Inflammatory macrophage treated with lipopolysaccharide for 4 hours (primary cell): ENCODE data around the gene ZNF302.
A peak's percentile ranks its signal among the peaks of the same experiment; 100 is the strongest.
"Not testable (repeated sequence)": the region's sequence is repeated elsewhere in the genome, so short reads cannot be mapped to it uniquely, and the experiment has no call there.

Experiments
- DNase-seq: peaks from one replicate; pipeline ENCODE4 v3.0.0-alpha.2; 2020

Gene ZNF302

GRCh38 chr19:34673590-34673989 lies 3.9 kb upstream of the ZNF302 start:
- no peak for DNase-seq

- DNase-seq, result no peak
Measured at GRCh38 chr19:34675250-34675649, 2.2 kb upstream of the ZNF302 start.

GRCh38 chr19:34675919-34676318 lies 1.6 kb upstream of the ZNF302 start:
- DNase-seq, result no peak

- no peak for DNase-seq
Measured at GRCh38 chr19:34676697-34677385, 637 bp upstream of the ZNF302 start, which contains the start of gene SCGB2B2. TSS of gene SCGB2B2 (minus strand) at chr19:34677159. CDS start at chr19:34594563, 82,596 bp downstream.

DNA sequence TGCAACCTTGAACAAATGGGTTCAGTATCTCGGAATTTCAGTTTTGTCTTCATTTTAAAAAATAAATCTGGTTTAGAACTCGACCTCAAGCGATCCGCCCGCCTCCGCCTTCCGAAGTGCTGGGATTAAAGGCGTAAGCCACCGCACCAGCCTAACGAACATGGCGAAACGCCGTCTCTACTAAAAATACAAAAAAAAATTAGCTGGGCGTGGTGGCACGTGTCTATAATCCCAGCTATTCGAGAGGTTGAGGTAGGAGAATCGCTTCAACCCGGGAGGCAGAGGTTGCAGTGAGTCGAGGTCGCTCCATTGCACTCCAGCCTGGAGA lies 571 bp downstream of the ZNF302 start:
- DNase-seq, result no peak

- DNase-seq, result no peak
Measured at GRCh38 chr19:34678421-34678820, 943 bp downstream of the ZNF302 start.

DNA sequence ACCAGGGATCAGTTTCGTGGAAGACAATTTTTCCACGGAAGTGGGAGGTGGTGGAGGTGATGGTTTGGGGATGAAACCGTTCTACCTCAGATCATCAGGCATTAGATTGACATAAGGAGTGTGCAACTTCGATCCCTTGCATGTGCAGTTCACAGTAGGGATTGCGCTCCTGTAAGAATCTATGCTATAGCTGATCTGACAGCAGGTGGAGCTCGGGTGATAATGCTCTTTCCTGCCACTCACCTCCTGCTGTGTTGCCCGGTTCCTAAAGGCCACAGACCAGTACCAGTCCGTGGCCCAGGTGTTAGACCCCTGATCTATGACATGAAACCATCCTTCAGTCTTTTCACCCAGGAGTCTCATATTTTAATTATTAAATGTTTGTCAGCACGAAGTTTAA lies 4.0 kb downstream of the ZNF302 start:
- no peak for DNase-seq

DNA sequence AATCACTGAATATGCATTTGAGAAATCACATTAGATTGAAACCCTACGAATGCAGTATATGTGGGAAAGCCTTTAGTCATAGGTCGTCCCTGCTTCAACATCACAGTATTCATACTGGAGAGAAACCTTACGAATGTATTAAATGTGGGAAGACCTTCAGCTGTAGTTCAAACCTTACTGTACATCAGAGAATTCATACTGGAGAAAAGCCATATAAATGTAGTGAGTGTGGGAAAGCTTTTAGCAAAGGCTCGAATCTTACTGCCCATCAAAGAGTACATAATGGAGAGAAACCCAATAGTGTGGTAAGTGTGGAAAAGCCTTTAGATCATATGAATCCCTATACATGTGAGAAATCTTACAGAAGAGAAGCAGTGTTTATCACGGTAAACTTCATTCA lies 7.8 kb downstream of the ZNF302 start:
- DNase-seq, result not testable (repeated sequence)

- no peak for DNase-seq
Measured at GRCh38 chr19:34686455-34686854, 9.0 kb downstream of the ZNF302 start.

GRCh38 chr19:34687348-34687747 lies 9.9 kb downstream of the ZNF302 start:
- DNase-seq, result no peak

DNA sequence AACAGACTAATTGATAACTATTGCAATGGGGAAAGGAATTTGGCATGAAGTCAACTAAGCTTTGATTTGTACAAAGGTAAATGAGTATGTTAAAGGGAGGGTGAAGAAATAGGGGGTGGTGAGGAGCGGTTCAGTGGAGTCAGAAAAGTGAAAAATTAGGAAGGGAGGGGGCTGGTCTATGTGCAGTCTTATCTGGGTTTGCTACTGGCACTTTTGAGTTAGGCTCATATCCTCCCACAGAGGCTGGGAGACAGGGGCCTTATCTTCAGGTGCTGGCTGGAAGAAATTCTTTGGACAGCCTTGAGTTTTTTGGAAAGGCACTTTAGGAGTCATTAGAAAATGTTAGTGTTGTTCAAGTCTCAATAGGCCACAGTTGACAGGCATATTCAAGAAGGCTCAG lies 11.1 kb downstream of the ZNF302 start:
- DNase-seq, result no peak

DNA sequence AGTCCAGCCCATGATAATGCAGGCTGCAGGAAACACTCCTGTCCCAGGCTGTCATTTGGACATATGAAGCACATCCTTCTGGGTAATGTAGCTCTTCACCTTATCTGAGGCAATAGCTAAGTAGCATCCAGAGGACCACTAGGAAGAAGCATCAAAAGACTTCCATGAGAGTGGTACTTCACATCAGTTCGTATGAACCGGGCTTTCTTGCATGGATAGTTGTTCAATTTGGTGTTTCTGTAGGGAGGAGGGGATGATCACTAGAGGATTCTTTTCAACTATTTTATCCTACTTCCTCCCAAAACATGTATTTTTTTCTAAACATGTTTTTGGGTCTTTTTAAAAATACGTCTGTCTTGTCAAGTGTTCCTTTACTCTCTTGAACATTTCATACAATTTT lies 12.9 kb downstream of the ZNF302 start:
- DNase-seq, result no peak

DNA sequence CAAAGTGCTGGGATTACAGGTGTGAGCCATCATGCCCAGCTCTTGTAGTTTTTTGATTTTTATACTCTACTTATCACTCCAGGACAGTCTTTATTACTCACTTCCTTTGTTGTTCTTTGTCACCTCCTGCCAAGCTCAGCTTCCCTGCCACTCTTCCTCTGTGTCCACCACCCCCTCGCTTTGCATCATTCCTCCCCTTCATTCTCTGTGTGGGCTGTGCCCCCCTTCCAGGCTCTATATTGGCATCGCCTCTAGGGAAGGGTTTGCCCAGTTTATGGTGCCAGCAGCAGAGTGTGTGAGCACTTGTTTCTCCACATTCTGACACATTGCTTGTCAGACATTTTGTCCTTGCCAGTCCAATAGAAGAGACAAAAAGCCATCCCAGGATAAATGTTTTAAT lies 15.1 kb downstream of the ZNF302 start:
- no peak for DNase-seq

DNA sequence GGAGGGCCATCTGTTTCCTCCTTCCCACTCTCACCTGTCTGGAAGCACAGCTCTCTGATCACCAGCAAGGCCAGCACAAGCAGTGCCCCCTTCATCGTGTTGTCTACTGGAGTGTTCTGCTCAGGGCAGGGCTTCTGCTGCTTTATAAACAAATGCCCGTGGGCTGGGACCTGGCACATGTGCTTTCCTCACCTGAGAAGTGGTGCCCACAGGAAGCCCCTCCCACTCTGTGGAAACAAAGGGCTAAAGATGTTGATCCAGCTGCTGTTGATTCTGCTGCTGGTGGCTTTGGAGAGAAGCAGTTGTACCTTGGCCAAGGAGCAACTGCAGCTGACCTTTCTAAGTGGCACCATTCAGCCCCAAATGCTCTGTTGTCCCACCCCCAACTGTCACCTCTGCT lies 30.2 kb downstream of the ZNF302 start:
- DNase-seq, result no peak

DNA sequence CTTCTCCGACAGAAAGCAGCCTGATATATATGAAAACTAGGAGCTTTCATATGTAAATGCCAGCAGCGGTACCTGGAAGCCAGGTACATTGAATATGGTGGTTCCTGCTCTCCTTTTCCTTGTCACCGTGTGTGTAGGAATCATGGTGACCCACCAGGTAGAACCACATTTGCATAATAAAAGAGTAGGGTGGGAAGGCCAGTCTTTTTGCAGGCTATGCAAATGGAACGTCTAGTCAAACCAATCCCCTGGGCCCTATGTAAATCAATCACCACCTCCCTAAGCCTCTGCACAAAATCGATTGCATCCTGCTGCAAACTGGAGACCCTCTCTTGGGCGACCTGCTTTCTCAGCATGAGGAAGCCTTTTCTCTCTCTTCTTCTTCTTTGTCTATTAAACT lies 34.4 kb downstream of the ZNF302 start:
- DNase-seq, result no peak

DNA sequence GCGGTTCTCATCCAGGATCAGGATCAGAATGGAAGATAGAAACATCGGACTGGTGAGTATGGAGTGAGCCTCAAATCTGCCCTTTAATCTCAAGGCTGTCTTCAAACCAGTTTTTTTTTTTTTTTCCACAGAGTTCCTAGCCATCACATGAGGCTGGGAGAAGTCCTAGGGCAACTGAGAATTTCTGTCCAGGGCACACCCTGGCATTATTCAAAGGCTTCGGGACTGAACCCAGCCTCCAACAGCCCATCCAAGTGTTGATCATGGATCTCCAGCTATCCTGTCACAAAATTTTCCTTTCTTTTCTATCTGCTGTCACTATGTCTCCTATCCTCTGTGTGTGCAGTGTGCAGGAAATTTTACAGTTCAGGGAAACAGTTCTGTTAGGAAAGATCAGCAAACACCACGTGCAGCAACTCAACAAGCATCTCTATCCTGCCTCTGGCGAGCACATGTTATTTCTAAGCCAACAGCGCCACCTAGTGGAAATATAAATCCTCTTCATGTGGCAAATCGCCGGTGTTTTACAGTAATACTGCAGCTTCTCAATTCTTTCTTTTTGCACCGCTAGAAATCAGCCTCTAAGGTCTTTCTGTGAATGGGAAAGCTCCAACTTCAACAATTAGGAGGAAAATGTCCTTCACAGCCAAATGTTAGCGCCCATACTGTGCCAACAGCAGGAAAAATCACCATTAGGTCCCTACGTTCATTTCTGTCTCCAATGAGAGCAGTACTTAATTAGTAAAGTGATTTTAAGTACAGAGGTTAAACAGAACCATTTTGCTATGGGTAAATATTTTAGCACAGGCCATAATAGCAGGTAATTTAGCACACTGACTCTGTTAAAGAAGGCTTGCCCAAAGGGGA lies 35.1 kb downstream of the ZNF302 start:
- peak; percentile 66 for DNase-seq

- DNase-seq, result no peak
Measured at GRCh38 chr19:34713262-34713637, 35.8 kb downstream of the ZNF302 start.

GRCh38 chr19:34715357-34715756 lies 37.9 kb downstream of the ZNF302 start:
- no peak for DNase-seq

GRCh38 chr19:34722353-34722752 lies 44.9 kb downstream of the ZNF302 start:
- DNase-seq, result no peak

DNA sequence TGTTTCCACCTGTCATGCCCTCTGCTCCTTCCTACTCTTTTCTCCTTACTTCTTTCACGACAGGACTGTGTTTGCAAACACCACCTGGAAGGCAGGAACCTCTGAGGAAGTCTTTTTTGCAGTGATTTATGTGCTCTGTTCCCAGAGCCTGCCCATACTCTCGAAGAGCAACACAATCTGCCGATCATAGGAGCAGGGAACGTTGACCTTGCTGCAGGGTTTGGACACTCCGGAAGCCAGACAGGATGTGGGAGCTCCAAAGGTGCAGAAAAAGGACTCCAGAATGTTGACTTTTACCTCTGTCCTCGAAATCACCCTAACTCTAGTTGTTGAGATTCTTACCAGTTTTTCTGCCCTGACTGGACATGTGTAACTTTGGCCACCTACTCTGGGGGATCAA lies 47.9 kb downstream of the ZNF302 start:
- no peak for DNase-seq

DNA sequence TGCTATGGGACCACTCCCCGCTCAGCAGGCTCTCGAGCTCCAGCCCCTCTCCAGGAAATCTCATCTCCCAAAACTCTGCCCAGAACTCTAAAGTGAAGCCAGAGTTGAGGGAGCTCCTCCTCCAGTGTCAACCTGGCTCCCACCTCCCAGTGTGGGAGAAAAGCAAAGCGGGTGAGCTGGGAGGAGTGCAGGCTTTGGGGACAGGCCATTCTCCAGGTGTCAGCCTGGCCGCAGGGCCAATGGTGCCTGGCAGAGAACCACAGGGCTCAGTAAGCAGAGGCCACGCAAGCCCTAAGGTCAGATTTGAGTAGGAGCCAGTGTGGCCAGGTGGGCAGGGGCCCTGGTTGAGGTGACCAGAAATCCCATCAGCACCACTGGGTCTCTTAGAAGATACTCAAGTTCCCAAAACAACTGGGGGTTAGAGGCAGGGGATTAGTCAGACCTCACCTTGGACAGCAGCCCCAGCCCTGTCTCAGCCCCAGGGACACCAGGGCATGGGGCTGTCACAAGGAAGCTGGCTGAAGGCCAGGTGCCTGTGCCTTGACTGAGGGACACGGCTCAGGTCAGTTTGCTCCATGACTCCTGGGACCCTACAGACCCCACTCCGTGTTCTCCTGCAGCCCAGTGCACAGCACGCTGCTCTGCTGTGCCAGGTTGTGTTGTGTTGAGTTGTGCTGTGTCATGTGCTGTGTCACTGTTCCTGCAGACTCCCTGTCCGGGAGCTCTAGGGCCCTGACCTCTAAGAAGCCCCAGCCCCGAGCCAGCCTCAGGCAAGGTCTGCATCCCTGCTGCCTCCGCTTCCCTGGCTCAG lies 53.7 kb downstream of the ZNF302 start:
- no peak for DNase-seq

- no peak for DNase-seq
Measured at GRCh38 chr19:34731964-34732363, 54.5 kb downstream of the ZNF302 start.

GRCh38 chr19:34732612-34733211 lies 55.2 kb downstream of the ZNF302 start:
- no peak for DNase-seq
